Fibroblast of upper back skin (primary cell): Measurements from ENCODE around the gene MYH7B.

Experiments used
- DNase-seq: peaks from one replicate; pipeline ENCODE4 v3.0.0-alpha.2; 2013

Gene MYH7B

DNA sequence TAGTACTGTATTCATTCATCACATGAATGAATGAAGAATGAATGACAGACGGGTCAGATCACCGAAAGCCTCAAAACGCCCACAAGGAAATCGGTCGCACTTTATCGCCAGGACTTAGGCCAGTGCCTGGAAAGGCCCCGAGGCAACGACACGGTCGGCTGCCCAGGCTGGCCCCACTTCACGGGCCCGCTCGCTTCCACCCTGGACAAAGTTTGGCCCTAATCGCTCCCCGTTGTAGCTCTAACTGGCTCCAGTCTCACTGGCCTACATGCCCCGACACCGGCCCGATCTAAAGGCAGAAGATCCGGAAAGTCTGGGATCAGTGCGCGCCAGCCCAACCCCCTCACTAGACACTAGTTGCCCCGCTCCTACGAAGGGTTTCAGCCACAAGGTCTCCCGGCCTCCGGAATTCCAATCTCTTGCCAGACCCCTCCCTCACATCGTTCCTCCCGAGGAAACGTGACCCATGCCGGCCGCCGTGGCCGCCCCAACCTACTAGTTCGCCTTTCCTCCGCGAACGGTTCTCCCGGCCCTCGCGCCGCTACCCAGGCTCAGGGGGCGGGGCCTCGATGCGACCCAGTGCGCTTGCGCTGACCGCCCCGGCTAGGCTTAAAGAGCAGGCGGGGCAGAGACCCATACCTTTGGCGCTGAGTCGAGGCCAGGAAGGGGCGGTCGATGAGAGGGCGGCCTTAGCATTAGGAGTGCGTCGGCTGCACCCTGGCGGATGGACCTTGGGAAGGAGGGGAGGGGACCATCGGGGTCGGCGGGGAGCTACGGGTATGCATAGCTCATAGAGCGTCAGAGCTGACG, at the start of gene MYH7B, which contains the start of gene GSS:
TSS of gene MYH7B (plus strand) at position 638 of the 810 bp plus-strand sequence. CDS start 22,138 bp downstream, outside the sequence.
TSS of gene GSS (minus strand) at position 576 of the 810 bp plus-strand sequence. CDS start 3,954 bp downstream, outside the sequence.
- DNase-seq, result peak; percentile 96

DNA sequence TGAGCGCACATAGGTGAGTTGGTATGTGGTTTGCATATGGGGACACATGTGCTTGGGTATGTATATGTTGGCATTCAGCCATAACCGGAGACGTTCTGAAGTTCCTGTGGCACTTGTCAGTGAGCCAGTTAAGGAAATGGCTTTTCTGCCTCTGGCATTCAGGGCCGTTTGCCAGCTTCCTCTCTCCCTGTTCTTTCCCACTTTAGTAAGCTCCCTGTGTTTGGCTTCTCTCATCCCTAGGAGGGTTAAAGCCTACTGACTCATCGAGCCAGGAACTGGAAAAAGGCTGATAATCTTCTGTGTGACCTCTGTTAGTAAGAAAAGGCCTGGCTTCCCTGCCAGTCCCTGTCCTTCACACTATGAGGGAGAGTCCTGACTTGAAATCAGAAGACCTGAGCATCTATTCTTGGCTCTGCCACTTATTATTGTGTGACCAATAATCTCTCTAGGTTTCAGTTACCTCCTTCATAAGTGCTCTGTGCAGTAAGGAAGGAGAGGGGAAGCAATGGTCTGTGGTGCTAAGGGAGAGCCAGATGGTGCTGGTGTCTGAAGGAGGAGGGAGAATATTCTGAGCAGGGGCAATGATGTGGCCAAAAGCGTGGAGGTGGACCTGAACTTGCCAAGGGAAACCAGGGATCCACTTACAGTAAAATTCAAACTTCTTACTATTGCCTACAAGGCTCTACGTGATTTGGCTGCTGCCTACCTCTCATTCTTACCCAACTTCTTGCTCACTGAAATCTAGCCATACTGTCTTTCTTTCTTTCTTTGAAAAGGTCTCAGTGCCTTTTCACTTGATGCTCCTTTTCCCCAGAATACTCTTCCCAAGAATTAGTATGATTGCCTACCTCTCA, 47.8 kb upstream of the MYH7B start:
- peak; percentile 90 for DNase-seq

DNA sequence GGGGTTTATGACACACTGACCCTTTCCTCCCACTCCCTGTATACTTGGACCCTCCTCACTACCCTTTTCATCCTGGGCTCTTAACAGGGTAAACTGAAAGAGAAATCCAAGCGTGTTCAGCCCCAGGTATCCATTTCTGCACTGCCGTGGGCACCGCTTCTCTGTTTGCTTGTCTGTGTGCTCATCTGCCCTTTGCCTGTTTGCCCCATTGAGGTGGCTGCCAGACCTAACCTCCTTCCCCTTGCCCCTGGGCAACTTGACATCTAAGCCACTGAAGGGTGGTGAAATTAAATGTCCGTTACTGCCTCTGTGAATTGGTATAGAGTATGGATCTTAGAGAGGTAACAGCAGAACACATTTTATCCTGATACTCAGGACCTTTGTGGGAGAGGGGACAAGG, 40.5 kb upstream of the MYH7B start:
- DNase-seq, result no peak

DNA sequence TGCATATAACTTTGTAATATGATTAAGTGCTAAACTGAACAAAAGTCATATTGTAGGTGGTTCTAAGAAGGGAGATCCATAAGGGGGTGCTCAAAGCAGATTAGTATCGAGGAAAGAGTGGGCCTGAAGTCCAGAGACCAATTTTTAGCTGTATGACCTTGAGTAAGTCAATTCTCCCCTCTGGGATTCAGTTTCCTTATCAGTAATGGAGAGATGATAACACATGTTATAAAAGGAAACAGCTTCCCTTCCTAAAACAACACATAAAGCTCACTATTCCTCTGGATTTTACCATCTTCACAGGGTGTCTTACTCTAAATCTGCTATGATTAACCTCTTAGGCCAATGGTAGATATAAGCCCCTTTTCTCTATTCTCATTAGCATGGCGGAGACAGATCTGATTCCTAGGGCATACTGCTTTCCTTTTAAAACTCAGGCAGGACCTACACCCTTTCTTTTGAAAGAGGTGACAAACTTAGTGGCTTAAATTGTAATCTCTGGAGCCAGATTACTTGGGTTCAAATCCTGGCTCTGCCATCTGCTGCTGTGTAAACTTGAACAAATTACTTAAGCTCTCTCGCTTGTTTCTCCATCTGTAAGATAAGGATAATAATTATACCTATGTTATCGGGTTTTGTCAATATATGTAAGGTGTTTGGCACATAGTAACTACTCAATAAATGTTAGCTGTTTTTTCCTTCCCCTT, 39.8 kb upstream of the MYH7B start:
- no peak for DNase-seq

DNA sequence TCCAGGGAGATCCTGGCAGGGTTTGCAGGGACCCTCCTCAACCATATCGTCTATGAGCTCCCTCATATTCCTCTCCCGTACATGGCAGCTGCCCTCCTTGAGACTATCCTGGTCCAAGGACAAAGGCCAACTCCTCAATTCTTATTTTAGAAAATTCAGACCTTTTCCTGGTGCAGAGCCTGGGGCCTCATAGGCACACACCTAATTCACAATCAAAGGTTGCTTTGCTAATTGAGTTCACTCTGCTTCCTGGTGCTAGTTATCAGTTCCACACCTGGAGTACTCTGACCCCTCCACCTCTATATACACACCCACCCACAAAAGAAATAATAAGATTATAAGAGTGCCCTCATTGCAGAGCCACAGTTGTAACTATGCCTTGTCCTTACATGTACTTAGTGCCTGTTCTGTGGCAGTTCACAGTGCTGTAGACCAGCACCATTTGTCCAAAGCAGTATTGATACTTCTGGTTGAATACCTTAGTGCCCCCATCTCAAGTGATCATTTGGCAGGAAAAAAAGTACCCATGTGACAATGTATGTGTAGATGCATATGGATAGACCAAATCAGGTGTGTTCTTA, 38.8 kb upstream of the MYH7B start:
- no peak for DNase-seq

DNA sequence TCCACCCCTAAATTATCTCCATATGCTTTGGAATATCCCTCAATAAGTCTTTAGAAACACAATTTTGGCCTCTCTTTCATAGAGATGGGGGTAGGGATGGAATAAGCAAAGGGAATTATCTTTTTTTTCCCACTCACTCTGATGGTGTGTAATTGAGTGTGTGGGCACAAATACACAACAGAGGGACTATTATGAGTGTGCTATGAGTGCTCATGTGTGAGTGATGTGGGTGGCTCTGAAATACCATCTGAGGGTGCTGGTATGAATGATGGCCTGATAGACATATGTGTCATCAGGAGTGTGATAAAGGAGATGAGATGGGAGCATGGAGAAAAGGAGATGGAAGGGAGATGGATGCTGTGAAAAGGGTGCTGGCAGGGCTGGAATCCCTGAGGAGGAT, 35.6 kb upstream of the MYH7B start:
- DNase-seq, result no peak

DNA sequence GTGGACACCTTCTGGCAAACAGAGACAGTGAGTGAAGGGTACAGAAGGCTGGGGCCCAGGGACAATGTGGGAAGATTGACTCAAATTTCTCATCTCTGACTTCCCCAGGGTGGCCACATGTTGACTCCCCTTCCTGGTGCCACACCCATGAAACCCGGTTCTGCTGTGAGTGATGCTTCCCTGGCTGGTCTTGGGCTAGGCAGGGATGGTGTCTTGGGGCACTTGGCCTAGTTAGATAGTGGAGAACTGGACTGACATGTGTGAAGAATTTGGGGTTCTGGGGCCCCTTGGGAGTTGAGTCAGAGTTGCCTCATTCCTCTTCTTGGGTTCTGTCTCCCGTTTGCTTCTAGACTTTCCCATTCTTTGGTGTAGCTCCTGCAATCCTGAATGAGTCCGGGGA, 34.2 kb upstream of the MYH7B start:
- no peak for DNase-seq

DNA sequence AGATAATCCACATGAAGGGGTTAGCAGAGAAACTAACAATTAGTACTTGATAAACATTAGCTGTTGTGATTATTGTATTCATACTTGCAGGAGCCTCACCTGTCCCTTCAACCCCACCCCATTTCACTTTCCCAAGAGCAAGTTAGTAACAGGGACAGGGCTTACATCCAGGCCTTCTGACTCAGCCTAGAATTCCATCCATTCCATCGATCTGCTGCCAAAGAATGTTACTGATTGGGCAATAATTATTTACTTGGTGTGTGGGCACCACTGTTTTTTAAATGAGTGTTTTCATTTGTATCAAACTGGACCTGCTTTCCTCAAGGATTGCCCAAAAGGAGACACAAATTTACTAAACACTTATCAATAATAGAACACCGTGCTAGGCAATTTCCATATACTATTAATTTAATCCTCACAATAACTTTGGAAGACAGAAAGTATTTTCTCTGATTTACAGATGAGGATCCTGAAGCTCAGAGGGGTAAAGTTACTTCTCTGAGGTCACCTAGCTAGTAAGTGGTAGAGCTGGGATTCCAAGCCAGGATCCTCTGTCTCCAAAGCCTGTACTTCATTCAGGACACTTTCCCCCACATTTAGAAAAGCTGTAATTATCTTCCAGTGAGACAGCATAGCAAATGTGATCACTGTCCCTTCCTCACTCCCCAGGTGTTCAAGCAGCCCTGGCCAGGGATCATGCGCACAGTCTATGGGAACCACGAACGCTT, 32.9 kb upstream of the MYH7B start:
- DNase-seq, result peak; percentile 77

DNA sequence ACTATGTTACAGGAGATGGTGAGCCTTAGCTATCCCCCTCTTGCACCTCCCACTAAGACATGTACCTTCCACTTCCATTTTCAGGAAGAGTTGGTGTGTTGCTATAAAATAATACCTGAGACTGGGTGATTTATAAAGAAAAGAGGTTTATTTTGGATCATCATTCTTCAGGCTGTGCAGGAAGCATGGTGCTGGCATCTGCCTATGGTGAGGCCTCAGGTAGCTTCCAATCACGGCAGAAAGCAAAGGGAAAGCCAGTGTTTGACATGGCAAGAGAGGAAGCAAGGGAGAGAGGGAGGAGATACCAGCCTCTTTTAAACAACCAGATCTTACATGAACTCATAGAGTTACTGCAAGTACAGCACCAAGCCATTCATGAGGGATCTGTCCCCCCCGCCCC, 32.3 kb upstream of the MYH7B start:
- DNase-seq, result no peak

DNA sequence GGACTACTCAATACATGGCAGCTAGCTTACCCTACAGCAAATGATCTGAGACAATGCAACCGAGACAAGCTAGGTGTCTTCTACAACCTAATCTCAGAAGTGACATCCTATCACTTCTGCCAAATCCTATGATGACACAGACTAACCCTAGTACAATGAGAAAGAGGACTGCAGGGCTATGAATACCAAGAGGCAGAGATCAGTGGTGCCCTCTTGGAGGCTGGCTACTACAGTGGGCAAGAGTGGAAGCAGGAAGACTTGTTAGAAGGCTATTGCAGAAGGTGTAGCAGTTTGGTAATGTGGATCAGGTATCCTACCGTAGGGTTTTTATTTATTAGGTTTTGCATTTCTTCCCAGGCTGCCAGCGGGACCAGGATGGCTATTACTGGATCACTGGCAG, 30.3 kb upstream of the MYH7B start:
- DNase-seq, result no peak

DNA sequence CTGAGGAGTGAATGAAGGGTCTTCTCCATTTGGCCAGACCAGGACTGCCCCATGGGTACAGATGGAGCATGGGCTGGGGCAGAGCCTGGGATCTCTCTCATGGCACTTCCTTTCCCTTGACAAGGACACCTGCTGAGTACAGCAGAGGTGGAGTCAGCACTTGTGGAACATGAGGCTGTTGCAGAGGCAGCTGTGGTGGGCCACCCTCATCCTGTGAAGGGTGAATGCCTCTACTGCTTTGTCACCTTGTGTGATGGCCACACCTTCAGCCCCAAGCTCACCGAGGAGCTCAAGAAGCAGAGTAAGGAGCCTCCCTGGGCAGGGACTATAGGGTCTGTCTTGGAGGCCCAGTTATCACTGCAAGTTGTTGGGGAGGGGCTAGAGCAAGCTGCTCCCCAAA, 29.7 kb upstream of the MYH7B start:
- no peak for DNase-seq

DNA sequence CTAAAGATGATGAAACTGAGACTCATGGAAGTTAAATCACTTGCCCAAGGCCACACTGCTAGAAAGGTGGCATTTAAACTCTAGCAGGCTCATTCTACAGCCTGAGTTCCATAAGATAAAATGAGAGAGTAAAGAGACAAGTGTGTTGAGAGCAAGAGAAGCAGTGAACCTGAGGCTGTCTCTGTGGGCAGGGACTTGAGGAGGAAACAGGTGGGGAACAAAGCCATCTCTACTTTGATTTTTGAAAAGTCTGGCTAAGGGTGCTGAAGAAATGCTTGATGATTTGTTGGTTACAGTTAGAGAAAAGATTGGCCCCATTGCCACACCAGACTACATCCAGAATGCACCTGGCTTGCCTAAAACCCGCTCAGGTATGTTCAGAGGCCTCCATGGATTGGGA, 29.1 kb upstream of the MYH7B start:
- DNase-seq, result no peak

DNA sequence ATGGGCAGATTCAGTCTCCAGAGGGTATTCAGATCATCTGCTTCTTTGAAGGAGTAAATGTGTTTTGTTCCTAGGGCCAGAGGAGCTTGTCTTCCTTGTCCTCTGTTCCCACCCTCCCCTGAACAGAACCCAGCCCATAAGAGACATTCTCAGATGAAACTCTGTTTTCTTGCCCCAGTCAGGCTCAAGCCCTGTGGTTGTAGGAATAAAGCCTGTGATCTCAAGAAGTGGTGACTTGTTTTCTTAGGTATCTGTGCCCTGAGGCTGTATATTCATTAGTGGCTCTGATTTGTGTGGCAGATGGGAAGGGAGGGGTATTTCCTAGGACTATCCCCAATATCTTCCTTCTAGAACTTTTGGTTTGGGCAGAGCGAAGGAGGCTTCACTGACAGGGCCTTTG, 27.9 kb upstream of the MYH7B start:
- no peak for DNase-seq

DNA sequence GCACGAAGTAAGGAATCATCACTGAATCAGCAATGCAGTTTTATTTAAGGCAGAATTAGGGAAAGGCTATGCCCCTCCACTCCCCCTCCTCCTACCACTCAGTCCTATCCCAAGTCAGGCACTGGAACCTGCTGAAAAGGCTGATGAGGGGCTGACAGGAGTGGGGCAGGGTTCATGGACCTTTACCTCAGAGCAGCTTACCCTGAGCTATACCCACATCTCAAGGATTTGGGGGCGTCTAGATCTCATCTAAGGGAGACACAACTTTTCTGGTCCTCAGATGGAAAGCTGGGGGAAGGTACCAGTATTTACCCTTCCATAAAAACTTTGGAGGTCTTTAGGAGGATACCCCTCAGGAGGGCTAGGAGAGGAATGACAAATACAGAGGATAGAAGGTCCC, 27.3 kb upstream of the MYH7B start:
- no peak for DNase-seq

DNA sequence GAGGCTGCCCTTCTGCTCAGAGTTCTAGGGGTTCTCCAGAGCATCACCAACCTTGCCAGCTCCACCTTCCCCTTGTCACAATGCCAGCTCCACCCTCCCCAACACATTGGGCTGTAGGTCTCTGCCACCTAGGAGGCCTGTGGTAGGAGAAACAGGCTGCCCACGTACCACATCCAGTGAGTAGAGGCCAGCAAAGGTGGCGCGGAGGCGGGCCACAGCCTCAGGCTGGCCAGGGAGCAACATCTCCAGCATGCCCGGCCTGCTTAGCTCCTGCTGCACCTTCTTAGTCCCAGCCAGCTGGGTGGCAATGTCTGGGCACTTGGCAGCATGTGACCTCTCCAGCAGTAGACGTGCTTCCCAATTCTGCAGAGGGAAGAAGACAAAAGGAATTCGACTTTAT, 23.9 kb upstream of the MYH7B start:
- no peak for DNase-seq

DNA sequence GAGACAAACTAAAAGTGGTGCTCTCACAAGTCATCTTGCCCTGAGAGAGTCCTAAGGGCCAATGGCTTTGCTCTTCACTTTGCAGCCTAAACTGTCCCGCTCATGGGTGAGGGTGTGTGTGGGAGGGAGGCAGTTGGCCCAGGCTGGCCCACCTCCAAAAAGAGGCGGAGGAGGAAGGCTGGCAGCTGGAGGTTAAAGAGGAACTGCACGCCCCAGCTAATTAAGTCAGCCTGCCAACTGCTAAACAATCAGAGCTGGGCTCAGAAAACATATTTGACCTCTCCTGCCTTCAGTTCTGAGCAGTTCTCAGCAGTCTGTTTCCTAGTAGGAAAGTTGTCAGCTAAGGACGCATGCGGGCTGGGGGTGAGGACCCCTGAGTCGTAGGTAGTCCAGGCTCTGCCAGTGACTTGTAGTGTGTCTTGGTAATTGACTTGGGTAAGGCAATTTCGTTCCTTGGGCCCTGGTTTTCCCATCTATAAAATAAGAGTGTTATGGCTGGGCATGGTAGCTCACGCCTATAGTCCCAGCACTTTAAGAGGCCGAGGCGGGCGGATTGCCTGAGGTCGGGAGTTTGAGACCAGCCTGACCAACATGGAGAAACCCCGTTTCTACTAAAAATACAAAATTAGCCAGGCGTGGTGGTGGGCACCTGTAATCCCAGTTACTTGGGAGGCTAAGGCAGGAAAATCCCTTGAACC, 17.1 kb upstream of the MYH7B start:
- no peak for DNase-seq

DNA sequence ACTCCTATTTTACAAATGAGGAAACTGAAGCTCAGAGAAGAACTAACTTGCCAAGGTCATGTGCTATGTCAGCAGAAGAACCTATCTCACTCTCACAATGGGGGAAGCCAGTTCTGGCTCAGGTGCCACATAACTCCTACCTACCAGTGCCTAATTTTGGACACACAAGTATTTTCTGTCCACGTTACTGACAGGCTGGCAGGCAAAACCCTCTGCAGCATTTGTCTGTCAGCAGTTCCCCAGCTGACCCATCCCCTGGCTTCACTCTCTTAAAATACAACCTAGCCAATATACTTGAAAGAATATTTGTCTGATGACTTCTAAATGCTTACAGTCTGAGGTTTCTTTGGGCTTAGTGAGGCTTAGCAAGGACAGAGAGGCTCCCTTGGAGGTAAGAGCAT, 15.6 kb upstream of the MYH7B start:
- no peak for DNase-seq

DNA sequence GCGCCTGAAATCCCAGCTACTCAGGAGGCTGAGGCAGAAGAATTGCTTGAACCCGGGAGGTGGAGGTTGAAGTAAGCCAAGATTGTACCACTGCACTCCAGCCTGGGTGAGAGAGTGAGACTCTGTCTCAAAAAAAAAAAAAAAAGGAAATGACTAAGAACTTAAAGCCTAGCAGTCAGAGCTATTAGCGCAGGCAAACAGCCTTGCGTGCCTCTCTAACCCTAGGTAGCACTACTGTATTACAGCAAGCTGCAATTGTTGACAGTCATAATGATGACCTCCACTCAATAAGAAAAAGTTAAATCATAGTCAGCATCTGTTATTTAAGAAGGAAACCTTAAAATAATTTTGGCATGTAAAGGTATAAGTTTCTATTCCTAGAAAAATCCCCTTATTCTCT, 14.4 kb upstream of the MYH7B start:
- no peak for DNase-seq

DNA sequence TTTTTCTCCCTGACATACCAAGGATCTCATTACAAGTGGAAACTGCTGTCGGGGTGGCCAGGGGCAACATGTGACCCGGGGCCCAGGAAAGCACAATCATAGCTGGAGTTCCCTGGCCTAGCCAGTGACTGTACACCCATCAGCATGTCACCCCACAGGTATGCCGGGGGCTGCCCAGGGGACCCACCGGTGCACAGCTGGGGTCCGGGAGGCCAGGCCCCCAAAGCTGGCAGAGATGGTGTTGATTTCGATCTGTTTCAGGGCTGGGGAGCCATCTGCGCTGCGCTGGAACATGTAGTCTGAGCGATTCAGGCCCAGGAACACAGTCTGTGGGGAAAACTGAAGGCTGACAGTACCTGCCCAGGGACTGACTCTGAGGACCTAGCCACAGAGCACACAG, 13.4 kb upstream of the MYH7B start:
- DNase-seq, result no peak

DNA sequence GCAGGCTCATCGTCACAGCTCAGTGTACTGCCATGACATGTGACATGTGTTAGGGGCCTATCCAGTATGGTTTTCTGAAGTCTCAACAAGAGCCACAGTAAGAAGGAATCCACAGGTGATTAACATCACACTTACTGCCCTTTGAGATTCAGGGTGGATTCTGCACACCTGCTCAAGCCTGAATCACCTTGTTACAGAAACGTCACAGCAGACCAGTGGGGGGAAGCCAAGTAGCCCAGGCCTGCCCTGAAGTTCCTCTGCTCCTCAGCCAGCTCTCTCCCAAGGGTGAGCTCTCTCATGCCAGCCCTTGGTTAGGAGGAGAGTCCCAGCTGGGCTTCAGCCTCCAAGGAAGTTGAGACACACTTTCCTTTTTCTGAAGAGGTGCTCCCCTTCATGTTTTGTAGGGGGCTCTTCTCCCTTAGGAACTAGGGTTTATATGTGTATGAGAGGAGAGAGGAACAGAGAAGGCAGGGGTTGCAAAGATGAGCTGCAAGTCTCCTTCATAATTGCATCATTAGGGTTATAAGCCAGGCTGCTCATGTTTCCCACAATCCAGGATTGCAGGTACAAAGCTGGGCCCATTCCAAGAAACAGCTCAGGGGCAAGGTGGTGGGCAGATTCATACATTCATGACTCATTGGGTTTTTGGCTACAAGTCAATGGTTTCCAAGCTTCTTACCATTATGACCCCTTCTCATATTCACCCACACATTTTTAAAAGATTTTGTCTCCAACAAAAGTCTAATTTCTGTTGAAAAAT, 11.7 kb upstream of the MYH7B start:
- DNase-seq, result peak; percentile 53
